Measurements from ENCODE around the gene TCF19.

TCF19 gene

GRCh38 chr6:31158140-31158862 is at the start of gene TCF19:
Gene TCF19, plus strand, starts transcription at chr6:31158589. Its CDS starts 881 bp downstream, at chr6:31159470.
- DNase-seq: peak; percentile 95

GRCh38 chr6:31110825-31111582 is 47.4 kb upstream of the TCF19 start:
- DNase-seq: no peak

GRCh38 chr6:31111712-31112111 is 46.7 kb upstream of the TCF19 start:
- no peak for DNase-seq

GRCh38 chr6:31112478-31112877 is 45.9 kb upstream of the TCF19 start, which contains the start of gene C6orf15:
Gene C6orf15, minus strand, starts transcription at chr6:31112575. Its CDS starts 20 bp downstream, at chr6:31112555.
- DNase-seq: no peak

GRCh38 chr6:31113861-31114540 is 44.4 kb upstream of the TCF19 start:
- no peak for DNase-seq

- no peak for DNase-seq
Measured at GRCh38 chr6:31114541-31114878, 43.9 kb upstream of the TCF19 start, which contains the start of gene PSORS1C1. Gene PSORS1C1, plus strand, starts transcription at chr6:31114800. Its CDS starts 14,833 bp downstream, at chr6:31129633.

GRCh38 chr6:31114970-31115849 is 43.2 kb upstream of the TCF19 start:
- DNase-seq: no peak

- no peak for DNase-seq
Measured at GRCh38 chr6:31115941-31116560, 42.3 kb upstream of the TCF19 start.

- no peak for DNase-seq
Measured at GRCh38 chr6:31116661-31117385, 41.6 kb upstream of the TCF19 start.

- no peak for DNase-seq
Measured at GRCh38 chr6:31118178-31118577, 40.2 kb upstream of the TCF19 start.

GRCh38 chr6:31120151-31120915 is 38.1 kb upstream of the TCF19 start, which contains the start of gene CDSN:
Gene CDSN, minus strand, starts transcription at chr6:31120446. Its CDS starts 27 bp downstream, at chr6:31120419.
- DNase-seq: no peak

GRCh38 chr6:31121131-31121790 is 37.1 kb upstream of the TCF19 start:
- no peak for DNase-seq

GRCh38 chr6:31122791-31123706 is 35.3 kb upstream of the TCF19 start:
- DNase-seq: no peak

- no peak for DNase-seq
Measured at GRCh38 chr6:31125162-31125561, 33.2 kb upstream of the TCF19 start.

- DNase-seq: no peak
Measured at GRCh38 chr6:31125586-31126363, 32.6 kb upstream of the TCF19 start.

GRCh38 chr6:31126396-31127175 is 31.8 kb upstream of the TCF19 start:
- DNase-seq: no peak

GRCh38 chr6:31128093-31128676 is 30.2 kb upstream of the TCF19 start:
- DNase-seq: no peak
